Lung (tissue), 12 donors: ENCODE results near the gene STK32A. TPM values are rescaled to one million over a fixed set of nuclear protein-coding genes. Genes with fewer than 3 reads are reported as not detected.

Experiments
- ATAC-seq: fragments of 200-7000 bp; cut with Tn5 transposase; one replicate; pipeline ENCODE4 v1.9.1; 2020; ENCODE audit warnings: moderate number of reproducible peaks; ENCODE audit not compliant: insufficient read depth, low FRiP score
- DNase-seq, 3 donors: peaks; one replicate each; pipeline ENCODE4 v3.0.0-alpha.2; 2013 to 2017
- H3K27ac ChIP-seq, 2 donors: one replicate each; pipeline ENCODE4 v1.5.1; 2013; ENCODE audit warnings: mild to moderate bottlenecking in 2 of 2, moderate library complexity in 2 of 2, control low read depth in 1 of 2, inconsistent platforms in 1 of 2, low read depth in 1 of 2, low read length in 1 of 2
- H3K27me3 ChIP-seq, 3 donors: one replicate each; pipeline ENCODE4 v1.5.1; 2013; ENCODE audit warnings: low read length in 2 of 3; ENCODE audit not compliant: control insufficient read depth in 3 of 3, insufficient read depth in 3 of 3
- H3K36me3 ChIP-seq, 4 donors: one replicate each; pipeline ENCODE4 v1.5.1; 2013; ENCODE audit warnings: low read length in 4 of 4, mild to moderate bottlenecking in 1 of 4, moderate library complexity in 1 of 4; ENCODE audit not compliant: control insufficient read depth in 4 of 4, insufficient read depth in 4 of 4
- H3K4me1 ChIP-seq, 5 donors: one replicate each; pipeline ENCODE4 v1.5.1; 2013; ENCODE audit warnings: low read length in 5 of 5, mild to moderate bottlenecking in 2 of 5, moderate library complexity in 1 of 5; ENCODE audit not compliant: control insufficient read depth in 5 of 5, insufficient read depth in 5 of 5
- H3K4me3 ChIP-seq: one replicate; pipeline ENCODE4 v1.5.1; 2013; ENCODE audit warnings: mild to moderate bottlenecking, control low read depth, moderate library complexity
- H3K9ac ChIP-seq, 2 donors: one replicate each; pipeline ENCODE4 v1.5.1; 2013; ENCODE audit warnings: low read length in 2 of 2, control low read depth in 1 of 2; ENCODE audit not compliant: insufficient read depth in 1 of 2
- H3K9me3 ChIP-seq, 4 donors: one replicate each; pipeline ENCODE4 v1.5.1; 2013; ENCODE audit warnings: low read length in 3 of 4, mild to moderate bottlenecking in 1 of 4, moderate library complexity in 1 of 4; ENCODE audit not compliant: control insufficient read depth in 4 of 4, insufficient read depth in 3 of 4
- CTCF ChIP-seq: IDR thresholded peaks from 2 replicates; pipeline ENCODE4 v1.5.1; 2012; ENCODE audit warnings: mild to moderate bottlenecking; ENCODE audit errors: control extremely low read depth, extremely low read depth
- WGBS, 2 donors: extraction: QIAGEN DNeasy Blood & Tissue Kit; methylation state at CpG; one replicate each; pipeline ENCODE4 v1.1.7; 2013; 5-methylcytosine and 5-hydroxymethylcytosine counted together
- polyA plus RNA-seq, 2 donors: library from polyadenylated mRNA; stranded (reverse); fragments of 200-250 nt; gene quantifications; one replicate each; pipeline ENCODE4 v1.2.1, GENCODE V29; 2013
- total RNA-seq, 2 donors: library from RNA; depleted of rRNA in 1 of 2; stranded (reverse); fragments of >200 nt in 1 of 2; gene quantifications; one replicate each; pipeline ENCODE4 v1.2.1, GENCODE V29; 2014 to 2021
- donor health status: control.
- donor health status: control.
- donor health status: Bipolar disorder and iron deficiency.
- donor health status: healthy.
- donor health status: DM: yes; HTN: yes; CAD: no.

Gene STK32A
- total and polyA plus RNA-seq, 4 donors: 1.1 to 8.7 (median 4.6) TPM

- H3K9me3 ChIP-seq: peaks cover 0 to 2% (median 0%) of the 10 kb centered on the region in 4 donors
- H3K9ac ChIP-seq: no peak overlapping the region
- 89 to 93% methylated on average over 9 of the region's 9 CpGs for WGBS, 2 donors
- no peaks in the 10 kb centered on the region for H3K27me3 ChIP-seq
- no peak overlapping the region for H3K4me3 ChIP-seq
- no peak overlapping the region for H3K27ac ChIP-seq
- H3K36me3 ChIP-seq: no peaks in the 10 kb centered on the region
- no peak for TF ChIP-seq CTCF
- ATAC-seq: no peak
- no peak for DNase-seq
- no peaks in the 10 kb centered on the region for H3K4me1 ChIP-seq
Observed at GRCh38 chr5:147305147-147305546, 70.3 kb downstream of the STK32A start.

GRCh38 chr5:147306351-147306750 is 71.5 kb downstream of the STK32A start:
- no peak for ATAC-seq
- peaks cover 0 to 2% (median 0%) of the 10 kb centered on the region in 4 donors for H3K9me3 ChIP-seq

DNA sequence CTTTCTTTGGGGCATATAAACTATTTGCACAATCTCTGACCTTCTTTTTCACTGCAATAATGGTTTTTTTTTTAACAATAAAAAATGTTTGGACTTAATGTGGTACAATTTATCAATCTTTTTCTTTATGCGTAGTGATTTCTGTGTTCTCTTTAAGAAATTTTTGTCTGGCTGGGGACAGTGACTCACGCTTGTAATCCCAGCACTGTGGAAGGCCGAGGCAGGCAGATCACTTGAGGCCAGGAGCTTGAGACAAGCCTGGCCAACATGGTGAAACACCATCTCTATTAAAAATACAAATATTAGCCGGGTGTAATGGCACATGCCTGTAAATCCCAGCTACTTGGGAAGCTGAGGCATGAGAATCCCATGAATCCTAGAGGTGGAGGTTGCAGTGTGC is 72.3 kb downstream of the STK32A start:
- H3K4me1 ChIP-seq: no peaks in the 10 kb centered on the region
- no peak for TF ChIP-seq CTCF
- H3K27me3 ChIP-seq: no peaks in the 10 kb centered on the region
- peaks cover 0 to 2% (median 0%) of the 10 kb centered on the region in 4 donors for H3K9me3 ChIP-seq
- no peak overlapping the region for H3K27ac ChIP-seq
- DNase-seq: no peak
- no peak for ATAC-seq
- no peak overlapping the region for H3K4me3 ChIP-seq
- no peaks in the 10 kb centered on the region for H3K36me3 ChIP-seq
- 87 to 89% methylated on average over 4 of the region's 4 CpGs for WGBS, 2 donors
- no peak overlapping the region for H3K9ac ChIP-seq

More at GRCh38 chr5:147306351-147306750, 71.5 kb downstream of the STK32A start:
- no peak for TF ChIP-seq CTCF
- no peak for DNase-seq
- Histone ChIP-seq H3K27ac (no peak overlapping the region), H3K36me3 (no peaks in the 10 kb centered on the region), H3K4me1 (no peaks in the 10 kb centered on the region), H3K9ac (no peak overlapping the region), H3K4me3 (no peak overlapping the region), H3K27me3 (no peaks in the 10 kb centered on the region)

DNA sequence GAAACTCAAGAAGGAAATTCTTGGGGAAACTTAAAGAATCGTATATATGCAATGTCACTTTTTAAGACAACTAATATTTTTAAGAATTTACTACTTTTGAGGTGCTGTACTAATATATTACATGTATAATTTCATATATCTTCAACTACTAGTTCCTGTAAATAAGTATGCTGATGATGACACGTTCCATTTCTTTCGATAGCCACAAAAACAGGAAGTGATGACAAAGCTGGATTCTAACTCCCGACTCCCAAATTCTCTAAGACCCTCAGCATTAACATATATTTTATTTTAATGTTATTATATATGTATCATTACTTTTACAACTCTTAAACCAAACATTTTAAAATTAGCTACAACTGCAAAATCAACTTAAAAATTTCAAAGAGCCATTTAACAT is 74.8 kb downstream of the STK32A start:
- ATAC-seq (no peak), DNase-seq (no peak)
- Histone ChIP-seq H3K9ac (no peak overlapping the region), H3K9me3 (peaks cover 0 to 2% (median 0%) of the 10 kb centered on the region in 4 donors), H3K36me3 (no peaks in the 10 kb centered on the region), H3K4me1 (no peaks in the 10 kb centered on the region), H3K27me3 (no peaks in the 10 kb centered on the region), H3K27ac (no peak overlapping the region), H3K4me3 (no peak overlapping the region)
- WGBS, 2 donors: 39 to 51% methylated on average over 4 of the region's 4 CpGs
- TF ChIP-seq CTCF: no peak
